Common myeloid progenitor, CD34-positive (primary cell): Measurements from ENCODE around the gene TPSG1.

Experiments
- CTCF ChIA-PET: fragments of 350-600 bp; sonication (Branson Sonifier 250); formaldehyde crosslinking; loops from one replicate; lab custom pipeline; 2021; ENCODE audit warnings: antibody characterized with exemption; lab: Charles Lee
- POLR2A ChIA-PET: fragments of 350-600 bp; sonication (Branson Sonifier 250); formaldehyde crosslinking; loops from one replicate; lab custom pipeline; 2021; ENCODE audit warnings: antibody characterized with exemption; lab: Charles Lee
- DNase-seq, 3 donors: peaks; one replicate each; pipeline versions ENCODE4 v3.0.0 to v3.0.0-alpha.2; 2013
- H3K27ac ChIP-seq, 2 experiments: 1 replicate in 1 of 2; 2 replicates in 1 of 2; pipeline ENCODE4 v1.7.0; 2013; ENCODE audit warnings: inconsistent platforms in 2 of 2, low read length in 2 of 2, mild to moderate bottlenecking in 2 of 2, low read depth in 1 of 2, moderate library complexity in 1 of 2; ENCODE audit not compliant: severe bottlenecking in 2 of 2, insufficient read depth in 1 of 2, poor library complexity in 1 of 2
- H3K27me3 ChIP-seq, 5 experiments: replicated peaks in 2 of 5; 1 replicate in 3 of 5; 2 replicates in 2 of 5; pipeline versions ENCODE4 v1.6.1 to v1.7.0; 2013; ENCODE audit warnings: low read length in 4 of 5, mild to moderate bottlenecking in 2 of 5, moderate library complexity in 2 of 5, inconsistent platforms in 1 of 5; ENCODE audit not compliant: insufficient read depth in 5 of 5, control insufficient read depth in 4 of 5
- H3K36me3 ChIP-seq, 4 experiments: 1 replicate in 2 of 4; 2 replicates in 2 of 4; pipeline versions ENCODE4 v1.6.1 to v1.7.0; 2013; ENCODE audit warnings: low read length in 3 of 4, control low read depth in 1 of 4, mild to moderate bottlenecking in 1 of 4; ENCODE audit not compliant: control insufficient read depth in 4 of 4, insufficient read depth in 4 of 4
- H3K4me1 ChIP-seq, 4 experiments: 1 replicate in 3 of 4; 2 replicates in 1 of 4; pipeline versions ENCODE4 v1.6.1 to v1.7.1; 2013; ENCODE audit warnings: low read length in 3 of 4, mild to moderate bottlenecking in 3 of 4, control low read depth in 1 of 4, inconsistent platforms in 1 of 4, moderate library complexity in 1 of 4; ENCODE audit not compliant: control insufficient read depth in 4 of 4, insufficient read depth in 4 of 4; ENCODE audit errors: control extremely low read depth in 1 of 4
- H3K4me3 ChIP-seq, 7 experiments: 1 replicate in 4 of 7; 2 replicates in 3 of 7; pipeline versions ENCODE4 v1.5.1 to v1.7.0; 2013; ENCODE audit warnings: mild to moderate bottlenecking in 7 of 7, low read length in 6 of 7, moderate library complexity in 6 of 7, inconsistent platforms in 2 of 7, low read depth in 2 of 7, control low read depth in 1 of 7; ENCODE audit not compliant: insufficient read depth in 4 of 7, control insufficient read depth in 1 of 7; ENCODE audit errors: extremely low read depth in 1 of 7
- H3K9me3 ChIP-seq, 5 experiments: 1 replicate in 4 of 5; 2 replicates in 1 of 5; pipeline versions ENCODE4 v1.6.1 to v1.7.1; 2013; ENCODE audit warnings: low read length in 4 of 5, mild to moderate bottlenecking in 2 of 5, inconsistent platforms in 1 of 5, low read depth in 1 of 5, moderate library complexity in 1 of 5; ENCODE audit not compliant: control insufficient read depth in 4 of 5, insufficient read depth in 2 of 5; ENCODE audit errors: control extremely low read depth in 1 of 5
- WGBS: methylation state at CpG from one replicate; pipeline ENCODE4 v1.1.5; 2013; ENCODE audit not compliant: insufficient coverage; 5-methylcytosine and 5-hydroxymethylcytosine counted together

TPSG1 gene

DNA sequence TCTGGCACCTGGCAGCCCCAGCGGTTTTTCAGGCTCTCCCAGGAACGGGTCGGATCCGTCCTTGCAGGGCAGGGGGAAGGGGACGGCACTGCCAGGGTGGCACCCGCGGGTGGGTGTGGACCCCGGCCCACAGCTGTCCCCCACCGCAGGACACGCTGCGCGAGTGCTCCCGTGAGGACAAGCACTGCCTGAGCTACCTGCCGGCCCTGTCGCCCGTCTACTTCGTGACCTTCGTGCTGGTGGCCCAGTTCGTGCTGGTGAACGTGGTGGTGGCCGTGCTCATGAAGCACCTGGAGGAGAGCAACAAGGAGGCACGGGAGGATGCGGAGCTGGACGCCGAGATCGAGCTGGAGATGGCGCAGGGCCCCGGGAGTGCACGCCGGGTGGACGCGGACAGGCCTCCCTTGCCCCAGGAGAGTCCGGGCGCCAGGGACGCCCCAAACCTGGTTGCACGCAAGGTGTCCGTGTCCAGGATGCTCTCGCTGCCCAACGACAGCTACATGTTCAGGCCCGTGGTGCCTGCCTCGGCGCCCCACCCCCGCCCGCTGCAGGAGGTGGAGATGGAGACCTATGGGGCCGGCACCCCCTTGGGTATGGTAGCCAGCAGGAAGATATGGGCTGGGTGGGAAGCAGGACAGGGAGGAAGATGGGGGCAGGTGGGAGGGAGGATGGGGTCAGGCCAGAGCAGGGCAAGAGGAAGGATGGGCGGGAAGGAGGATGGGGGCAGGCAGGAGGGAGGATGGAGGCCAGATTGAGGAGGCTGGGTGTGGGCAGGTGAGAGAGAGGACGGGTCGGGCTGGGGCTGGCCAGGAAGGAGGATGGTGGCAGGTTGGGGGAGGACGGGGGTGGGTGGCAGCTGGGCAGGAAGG lies 6.8 kb downstream of the TPSG1 start:
- no peak for DNase-seq
- CTCF ChIA-PET = no interaction called here
- POLR2A ChIA-PET = interaction anchor here (0.5 kb wide), 1 partner anchor 241 kb away, joined by 4 read pairs; no protein-coding TSS in a partner anchor
- no peaks in the 10 kb centered on the region for H3K4me1 ChIP-seq
- WGBS = 93% methylated on average over 48 of the region's 49 CpGs
- H3K27me3 ChIP-seq = no peaks in the 10 kb centered on the region
- H3K9me3 ChIP-seq = no peaks in the 10 kb centered on the region
- H3K36me3 ChIP-seq = no peaks in the 10 kb centered on the region
- H3K4me3 ChIP-seq = no peak overlapping the region
- no peak overlapping the region for H3K27ac ChIP-seq

DNA sequence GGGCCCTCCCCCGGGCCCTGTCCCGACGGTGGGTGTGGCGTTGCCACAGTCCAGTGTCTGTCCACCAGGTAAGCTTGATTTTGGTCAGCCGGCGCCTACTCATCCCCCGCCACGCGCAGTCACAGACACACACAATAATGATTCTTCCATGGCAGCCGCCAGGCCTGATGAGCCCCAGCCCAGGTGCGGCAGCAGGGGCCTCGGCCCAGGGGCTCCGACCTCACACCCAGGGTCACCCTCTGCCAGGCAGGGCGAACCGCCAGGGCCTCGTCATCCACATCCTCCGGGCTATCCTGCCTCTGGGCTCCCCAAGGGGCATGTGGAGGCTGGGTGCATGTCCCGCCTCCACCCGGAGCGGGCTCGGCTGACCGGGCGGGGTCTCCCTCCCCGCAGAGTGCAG lies 7.5 kb downstream of the TPSG1 start:
- Histone ChIP-seq H3K27me3 (no peaks in the 10 kb centered on the region), H3K4me3 (no peak overlapping the region), H3K4me1 (no peaks in the 10 kb centered on the region), H3K9me3 (no peaks in the 10 kb centered on the region), H3K27ac (no peak overlapping the region), H3K36me3 (no peaks in the 10 kb centered on the region)
- DNase-seq = no peak
- CTCF ChIA-PET = no interaction called here
- WGBS = 92% methylated on average over 21 of the region's 24 CpGs
- POLR2A ChIA-PET = interaction anchor here (0.5 kb wide), 1 partner anchor 242 kb away, joined by 4 read pairs; no protein-coding TSS in a partner anchor

DNA sequence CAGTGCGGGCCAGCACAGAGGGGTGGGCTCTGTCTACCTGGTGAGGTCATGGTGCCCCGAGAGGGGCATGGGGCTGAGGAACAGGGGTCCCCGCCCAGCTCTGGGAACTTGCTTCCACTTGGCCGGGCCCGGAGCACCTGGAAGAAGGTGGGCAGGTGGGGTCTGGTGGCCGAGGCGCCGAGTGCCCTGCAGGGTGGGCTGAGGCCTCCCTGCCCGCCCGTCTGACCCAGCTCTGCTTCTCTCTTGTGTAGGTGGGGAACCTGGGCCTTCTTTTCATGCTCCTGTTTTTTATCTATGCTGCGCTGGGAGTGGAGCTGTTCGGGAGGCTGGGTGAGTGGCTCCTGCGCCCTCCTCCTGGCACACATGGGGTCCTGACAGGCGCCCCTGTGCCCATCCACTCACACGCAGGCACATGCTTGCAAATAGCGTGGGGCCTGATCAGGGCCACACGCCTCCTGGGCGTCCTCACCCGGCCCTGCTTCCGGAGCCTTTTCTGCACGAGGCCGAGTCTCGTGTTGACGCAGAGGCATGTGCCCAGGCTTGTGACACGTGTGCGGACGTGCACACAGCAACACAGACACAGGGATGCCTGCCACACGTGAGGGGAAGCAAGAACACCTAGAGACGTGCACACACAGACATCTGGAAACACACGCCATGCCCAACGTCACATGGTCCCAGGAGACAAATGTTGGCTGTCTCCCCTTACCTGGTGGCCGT lies 8.2 kb downstream of the TPSG1 start:
- DNase-seq = no peak
- WGBS = 93% methylated on average over 30 of the region's 32 CpGs
- Histone ChIP-seq H3K36me3 (no peaks in the 10 kb centered on the region), H3K9me3 (no peaks in the 10 kb centered on the region), H3K27me3 (no peaks in the 10 kb centered on the region), H3K4me3 (no peak overlapping the region), H3K4me1 (no peaks in the 10 kb centered on the region), H3K27ac (no peak overlapping the region)
- ChIA-PET CTCF (no interaction called here), POLR2A (no interaction called here)

DNA sequence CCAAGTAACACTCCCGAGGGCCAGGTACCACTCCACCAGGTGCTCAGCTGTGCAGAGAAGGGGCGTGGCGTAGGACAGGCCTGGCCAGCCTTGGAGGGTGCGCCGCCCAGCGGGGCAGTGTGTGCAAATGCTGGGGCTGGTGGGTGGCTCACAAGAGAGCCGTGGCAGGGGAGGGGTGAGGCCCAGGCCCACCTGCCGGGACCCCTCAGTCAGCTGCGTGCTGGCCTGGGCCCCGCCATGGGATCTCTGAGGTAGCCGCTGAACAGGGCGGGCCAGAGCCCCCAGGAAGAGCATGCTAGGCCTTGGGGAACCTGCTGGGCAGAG lies 8.8 kb downstream of the TPSG1 start:
- WGBS = 80% methylated on average over 12 of the region's 12 CpGs
- CTCF ChIA-PET = no interaction called here

GRCh38 chr16:1215574-1216295 lies 9.3 kb downstream of the TPSG1 start:
- Histone ChIP-seq H3K27me3 (no peaks in the 10 kb centered on the region), H3K36me3 (no peaks in the 10 kb centered on the region), H3K4me3 (no peak overlapping the region), H3K27ac (no peak overlapping the region), H3K4me1 (no peaks in the 10 kb centered on the region), H3K9me3 (no peaks in the 10 kb centered on the region)
- no peak for DNase-seq
- 69% methylated on average over 30 of the region's 32 CpGs for WGBS
- ChIA-PET POLR2A (no interaction called here), CTCF (no interaction called here)

More for the DNA sequence above, 8.8 kb downstream of the TPSG1 start:
- Histone ChIP-seq H3K4me3 (no peak overlapping the region), H3K27me3 (no peaks in the 10 kb centered on the region), H3K4me1 (no peaks in the 10 kb centered on the region), H3K9me3 (no peaks in the 10 kb centered on the region), H3K27ac (no peak overlapping the region), H3K36me3 (no peaks in the 10 kb centered on the region)
- DNase-seq = no peak
- POLR2A ChIA-PET = no interaction called here

- Histone ChIP-seq H3K27ac (no peak overlapping the region), H3K4me3 (no peak overlapping the region), H3K36me3 (no peaks in the 10 kb centered on the region), H3K4me1 (no peaks in the 10 kb centered on the region), H3K27me3 (no peaks in the 10 kb centered on the region), H3K9me3 (no peaks in the 10 kb centered on the region)
- CTCF ChIA-PET = no interaction called here
- WGBS = 88% methylated on average over 11 of the region's 16 CpGs
- POLR2A ChIA-PET = no interaction called here
- no peak for DNase-seq
Observed at GRCh38 chr16:1214719-1215118, 10.3 kb downstream of the TPSG1 start.
